Measurements from ENCODE around the gene MT1G.
A peak's percentile ranks its signal among the peaks of the same experiment; 100 is the strongest.
"Not testable (repeated sequence)": the region's sequence is repeated elsewhere in the genome, so short reads cannot be mapped to it uniquely, and the experiment has no call there.

MT1G gene

GRCh38 chr16:56672171-56672570, 4.3 kb upstream of the MT1G start:
- H3K9me3 ChIP-seq (ENCODE audit: insufficient read depth, low read depth, low read length); H3K4me3 ChIP-seq (ENCODE audit: low read length); H3K27ac ChIP-seq (ENCODE audit: low read length); H3K9ac ChIP-seq (ENCODE audit: low read depth, low read length); H3K36me3 ChIP-seq (ENCODE audit: insufficient read depth, low read depth, low read length): not testable (repeated sequence)
- Histone ChIP-seq H3K27me3 (ENCODE audit: insufficient read depth, low read length) (peaks cover 100% of the 10 kb centered on the region), H3K4me1 (ENCODE audit: insufficient read depth, low read length) (peaks cover 11% of the 10 kb centered on the region)

- peaks cover 100% of the 10 kb centered on the region for H3K27me3 ChIP-seq (ENCODE audit: insufficient read depth, low read length)
- H3K4me1 ChIP-seq (ENCODE audit: insufficient read depth, low read length), result peaks cover 11% of the 10 kb centered on the region
- H3K9me3 ChIP-seq (ENCODE audit: insufficient read depth, low read depth, low read length); H3K4me3 ChIP-seq (ENCODE audit: low read length); H3K27ac ChIP-seq (ENCODE audit: low read length); H3K9ac ChIP-seq (ENCODE audit: low read depth, low read length); H3K36me3 ChIP-seq (ENCODE audit: insufficient read depth, low read depth, low read length): not testable (repeated sequence)
Observed at GRCh38 chr16:56671691-56672090, 3.8 kb upstream of the MT1G start.

- H3K9me3 ChIP-seq (ENCODE audit: insufficient read depth, low read depth, low read length), result no peaks in the 10 kb centered on the region; the same call in 1 of the 2 replicates
- peaks cover 11% of the 10 kb centered on the region for H3K4me1 ChIP-seq (ENCODE audit: insufficient read depth, low read length)
- H3K9ac ChIP-seq (ENCODE audit: low read depth, low read length), result no peak overlapping the region
- H3K27me3 ChIP-seq (ENCODE audit: insufficient read depth, low read length), result peaks cover 100% of the 10 kb centered on the region
- H3K27ac ChIP-seq (ENCODE audit: low read length), result no peak overlapping the region
- H3K36me3 ChIP-seq (ENCODE audit: insufficient read depth, low read depth, low read length), result no peaks in the 10 kb centered on the region
- no peak overlapping the region for H3K4me3 ChIP-seq (ENCODE audit: low read length)
Observed at GRCh38 chr16:56670620-56670934, 2.7 kb upstream of the MT1G start.

- peak overlapping the region; percentile 48; the same call in 1 of the 2 replicates for H3K4me3 ChIP-seq (ENCODE audit: low read length)
- no peak overlapping the region for H3K9ac ChIP-seq (ENCODE audit: low read depth, low read length)
- H3K9me3 ChIP-seq (ENCODE audit: insufficient read depth, low read depth, low read length), result no peaks in the 10 kb centered on the region; the same call in 1 of the 2 replicates
- H3K27ac ChIP-seq (ENCODE audit: low read length), result no peak overlapping the region
- H3K27me3 ChIP-seq (ENCODE audit: insufficient read depth, low read length), result peaks cover 100% of the 10 kb centered on the region
- H3K36me3 ChIP-seq (ENCODE audit: insufficient read depth, low read depth, low read length), result no peaks in the 10 kb centered on the region
- peaks cover 8% of the 10 kb centered on the region for H3K4me1 ChIP-seq (ENCODE audit: insufficient read depth, low read length)
Observed at GRCh38 chr16:56669840-56670619, 2.2 kb upstream of the MT1G start.

- Histone ChIP-seq H3K27ac (ENCODE audit: low read length) (no peak within 1 kb of the TSS), H3K9ac (ENCODE audit: low read depth, low read length) (no peak within 1 kb of the TSS), H3K36me3 (ENCODE audit: insufficient read depth, low read depth, low read length) (no peaks in the 10 kb centered on the region), H3K9me3 (ENCODE audit: insufficient read depth, low read depth, low read length) (no peaks in the 10 kb centered on the region; the same call in 1 of the 2 replicates), H3K27me3 (ENCODE audit: insufficient read depth, low read length) (peaks cover 100% of the 10 kb centered on the region), H3K4me1 (ENCODE audit: insufficient read depth, low read length) (peaks cover 7% of the 10 kb centered on the region; the same call in 1 of the 2 replicates), H3K4me3 (ENCODE audit: low read length) (peak within 1 kb of the TSS; percentile 48; the same call in 1 of the 2 replicates)
Observed at GRCh38 chr16:56669005-56669839, 1.4 kb upstream of the MT1G start, which contains the start of gene MT1H. Gene MT1H, plus strand, starts transcription at chr16:56669814. Its CDS starts 71 bp downstream, at chr16:56669885.

- H3K36me3 ChIP-seq (ENCODE audit: insufficient read depth, low read depth, low read length); H3K9me3 ChIP-seq (ENCODE audit: insufficient read depth, low read depth, low read length); H3K27ac ChIP-seq (ENCODE audit: low read length); H3K9ac ChIP-seq (ENCODE audit: low read depth, low read length); H3K4me1 ChIP-seq (ENCODE audit: insufficient read depth, low read length); H3K4me3 ChIP-seq (ENCODE audit: low read length): not testable (repeated sequence)
- peaks cover 100% of the 10 kb centered on the region for H3K27me3 ChIP-seq (ENCODE audit: insufficient read depth, low read length)
Observed at GRCh38 chr16:56665286-56666261, 2.3 kb downstream of the MT1G start.

- Histone ChIP-seq H3K4me1 (ENCODE audit: insufficient read depth, low read length) (peaks cover 5% of the 10 kb centered on the region; the same call in 1 of the 2 replicates), H3K9me3 (ENCODE audit: insufficient read depth, low read depth, low read length) (no peaks in the 10 kb centered on the region; the same call in 1 of the 2 replicates), H3K27me3 (ENCODE audit: insufficient read depth, low read length) (peaks cover 100% of the 10 kb centered on the region), H3K27ac (ENCODE audit: low read length) (no peak overlapping the region), H3K9ac (ENCODE audit: low read depth, low read length) (no peak overlapping the region), H3K4me3 (ENCODE audit: low read length) (no peak overlapping the region), H3K36me3 (ENCODE audit: insufficient read depth, low read depth, low read length) (no peaks in the 10 kb centered on the region)
Observed at GRCh38 chr16:56664506-56664905, 3.4 kb downstream of the MT1G start.

- no peak overlapping the region for H3K9ac ChIP-seq (ENCODE audit: low read depth, low read length)
- no peaks in the 10 kb centered on the region for H3K36me3 ChIP-seq (ENCODE audit: insufficient read depth, low read depth, low read length)
- H3K4me3 ChIP-seq (ENCODE audit: low read length), result peak overlapping the region; percentile 60
- H3K9me3 ChIP-seq (ENCODE audit: insufficient read depth, low read depth, low read length), result no peaks in the 10 kb centered on the region; the same call in 1 of the 2 replicates
- H3K4me1 ChIP-seq (ENCODE audit: insufficient read depth, low read length), result peaks cover 3% of the 10 kb centered on the region; the same call in 1 of the 2 replicates
- no peak overlapping the region for H3K27ac ChIP-seq (ENCODE audit: low read length)
- peaks cover 100% of the 10 kb centered on the region for H3K27me3 ChIP-seq (ENCODE audit: insufficient read depth, low read length)
Observed at GRCh38 chr16:56662357-56663354, 5.2 kb downstream of the MT1G start.

GRCh38 chr16:56658327-56658875, 9.5 kb downstream of the MT1G start:
- Histone ChIP-seq H3K27me3 (ENCODE audit: insufficient read depth, low read length) (peaks cover 90% of the 10 kb centered on the region), H3K9ac (ENCODE audit: low read depth, low read length) (peak overlapping the region; percentile 74; the same call in 1 of the 2 replicates), H3K4me3 (ENCODE audit: low read length) (peak overlapping the region; percentile 86)

More at GRCh38 chr16:56658327-56658875, 9.5 kb downstream of the MT1G start:
- no peaks in the 10 kb centered on the region for H3K9me3 ChIP-seq (ENCODE audit: insufficient read depth, low read depth, low read length)
- no peak overlapping the region for H3K27ac ChIP-seq (ENCODE audit: low read length)
- H3K4me1 ChIP-seq (ENCODE audit: insufficient read depth, low read length), result no peaks in the 10 kb centered on the region
- no peaks in the 10 kb centered on the region for H3K36me3 ChIP-seq (ENCODE audit: insufficient read depth, low read depth, low read length)

All from iPS-20b (cell line).